Hepatocyte (in vitro differentiated cells): Measurements from ENCODE around the gene HID1. TPM values are rescaled to one million over a fixed set of nuclear protein-coding genes. Genes with fewer than 3 reads are reported as not detected.

Experiments used
- DNase-seq: peaks from one replicate; pipeline ENCODE4 v3.0.0-alpha.2; 2016; ENCODE audit warnings: low spot score
- H2AFZ ChIP-seq: fragments of 200-600 bp; sonication (generic); 2 replicates; pipeline ENCODE4 v1.6.0; 2016; ENCODE audit warnings: antibody characterized with exemption, mild to moderate bottlenecking
- H3K27ac ChIP-seq: fragments of 200-600 bp; sonication (generic); 2 replicates; pipeline ENCODE4 v1.5.1; 2016; ENCODE audit warnings: mild to moderate bottlenecking
- H3K27me3 ChIP-seq: fragments of 200-600 bp; sonication (generic); 2 replicates; pipeline ENCODE4 v1.6.1; 2016
- H3K36me3 ChIP-seq: fragments of 200-600 bp; sonication (generic); replicated peaks from 2 replicates; pipeline ENCODE4 v1.5.1; 2016; ENCODE audit warnings: low read depth; ENCODE audit not compliant: insufficient read depth
- H3K4me1 ChIP-seq: fragments of 200-600 bp; sonication (generic); 2 replicates; pipeline ENCODE4 v1.5.1; 2016; ENCODE audit warnings: mild to moderate bottlenecking, moderate library complexity; ENCODE audit not compliant: insufficient read depth
- H3K4me2 ChIP-seq: fragments of 200-600 bp; sonication (generic); 2 replicates; pipeline ENCODE4 v1.6.0; 2016
- H3K4me3 ChIP-seq: fragments of 200-600 bp; sonication (generic); 2 replicates; pipeline ENCODE4 v1.5.1; 2016; ENCODE audit warnings: mild to moderate bottlenecking
- H3K79me2 ChIP-seq: fragments of 200-600 bp; sonication (generic); 2 replicates; pipeline ENCODE4 v1.6.0; 2017; ENCODE audit warnings: mild to moderate bottlenecking
- H3K9me2 ChIP-seq: fragments of 200-600 bp; sonication (generic); replicated peaks from 2 replicates; pipeline ENCODE4 v1.6.0; 2017; ENCODE audit warnings: mild to moderate bottlenecking; ENCODE audit not compliant: insufficient read depth
- H3K9me3 ChIP-seq: fragments of 200-600 bp; sonication (generic); 2 replicates; pipeline ENCODE4 v1.5.1; 2016; ENCODE audit warnings: low read depth, mild to moderate bottlenecking
- H4K20me1 ChIP-seq: fragments of 200-600 bp; sonication (generic); 2 replicates; pipeline ENCODE4 v1.6.0; 2016; ENCODE audit warnings: mild to moderate bottlenecking; ENCODE audit not compliant: insufficient read depth, poor library complexity, severe bottlenecking
- EZH2 ChIP-seq: fragments of 200-600 bp; sonication (generic); IDR thresholded peaks from 2 replicates; pipeline ENCODE4 v1.6.1; 2016; ENCODE audit warnings: antibody characterized with exemption, mild to moderate bottlenecking, borderline replicate concordance
- EZH2phosphoT487 ChIP-seq: fragments of 200-600 bp; sonication (generic); IDR thresholded peaks from one replicate; pipeline ENCODE4 v1.6.1; 2018; ENCODE audit warnings: antibody characterized with exemption, mild to moderate bottlenecking, low read depth, moderate library complexity; ENCODE audit not compliant: unreplicated experiment, severe bottlenecking
- WGBS: methylation state at CpG from one replicate; pipeline ENCODE4 v1.1.6; 2016; ENCODE audit warnings: low lambda C conversion rate; ENCODE audit errors: missing lambda C conversion rate; 5-methylcytosine and 5-hydroxymethylcytosine counted together
- polyA plus RNA-seq: library from polyadenylated mRNA; unstranded; fragments of >200 nt; fragmentation: Nextera tagmentation; extraction: Ambion mirVana; gene quantifications from 2 replicates; pipeline ENCODE4 v1.2.1, GENCODE V29; 2016
- total RNA-seq: library from RNA; depleted of rRNA; stranded (reverse); fragments of >200 nt; gene quantifications from 2 replicates; pipeline ENCODE4 v1.2.3, GENCODE V29; 2014
- TF ChIP-seq, protein P1 (sequence below): fragments of 200-600 bp; sonication (generic); IDR thresholded peaks from 2 replicates; pipeline ENCODE4 v1.5.1; 2016; ENCODE audit warnings: antibody characterized with exemption, mild to moderate bottlenecking; ENCODE audit not compliant: poor library complexity

The HID1 gene
- total and polyA plus RNA-seq, 2 experiments from 2014 or later: 15.3 to 43.4 TPM

DNA sequence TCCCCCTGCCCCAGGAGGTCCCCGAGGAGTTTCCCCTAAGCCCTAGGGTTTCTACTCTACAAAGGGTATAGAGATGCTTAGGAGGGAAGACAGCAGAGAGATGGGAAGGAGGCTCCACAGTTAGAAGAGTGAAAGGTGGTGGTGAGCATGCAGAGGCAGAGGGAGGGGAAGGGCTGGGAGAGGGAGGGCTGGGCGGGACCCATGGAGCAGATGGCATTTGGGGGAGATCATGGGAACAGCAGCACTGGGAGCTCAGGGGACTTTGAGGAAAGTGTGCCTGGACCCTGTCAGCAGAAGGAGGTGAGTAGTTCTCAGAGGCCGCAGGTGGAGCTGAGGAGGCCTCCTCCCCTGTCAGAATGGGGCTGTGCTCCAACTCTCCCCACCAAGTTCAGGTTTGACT is 37.5 kb downstream of the HID1 start:
- Histone ChIP-seq H3K36me3 (no peaks in the 10 kb centered on the region), H3K27ac (no peak overlapping the region), H3K9me2 (no peaks in the 10 kb centered on the region), H3K79me2 (no peaks in the 10 kb centered on the region), H4K20me1 (no peaks in the 10 kb centered on the region), H3K4me1 (peaks cover 7% of the 10 kb centered on the region), H3K4me3 (no peak overlapping the region), H3K4me2 (no peak overlapping the region), H3K27me3 (peaks cover 64% of the 10 kb centered on the region), H2AFZ (no peak overlapping the region), H3K9me3 (no peaks in the 10 kb centered on the region)
- 51% methylated on average over 2 of the region's 3 CpGs for WGBS
- TF ChIP-seq EZH2 (no peak), EZH2phosphoT487 (no peak)
- TF ChIP-seq, protein P1, sequence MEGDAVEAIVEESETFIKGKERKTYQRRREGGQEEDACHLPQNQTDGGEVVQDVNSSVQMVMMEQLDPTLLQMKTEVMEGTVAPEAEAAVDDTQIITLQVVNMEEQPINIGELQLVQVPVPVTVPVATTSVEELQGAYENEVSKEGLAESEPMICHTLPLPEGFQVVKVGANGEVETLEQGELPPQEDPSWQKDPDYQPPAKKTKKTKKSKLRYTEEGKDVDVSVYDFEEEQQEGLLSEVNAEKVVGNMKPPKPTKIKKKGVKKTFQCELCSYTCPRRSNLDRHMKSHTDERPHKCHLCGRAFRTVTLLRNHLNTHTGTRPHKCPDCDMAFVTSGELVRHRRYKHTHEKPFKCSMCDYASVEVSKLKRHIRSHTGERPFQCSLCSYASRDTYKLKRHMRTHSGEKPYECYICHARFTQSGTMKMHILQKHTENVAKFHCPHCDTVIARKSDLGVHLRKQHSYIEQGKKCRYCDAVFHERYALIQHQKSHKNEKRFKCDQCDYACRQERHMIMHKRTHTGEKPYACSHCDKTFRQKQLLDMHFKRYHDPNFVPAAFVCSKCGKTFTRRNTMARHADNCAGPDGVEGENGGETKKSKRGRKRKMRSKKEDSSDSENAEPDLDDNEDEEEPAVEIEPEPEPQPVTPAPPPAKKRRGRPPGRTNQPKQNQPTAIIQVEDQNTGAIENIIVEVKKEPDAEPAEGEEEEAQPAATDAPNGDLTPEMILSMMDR: no peak
- DNase-seq: no peak

DNA sequence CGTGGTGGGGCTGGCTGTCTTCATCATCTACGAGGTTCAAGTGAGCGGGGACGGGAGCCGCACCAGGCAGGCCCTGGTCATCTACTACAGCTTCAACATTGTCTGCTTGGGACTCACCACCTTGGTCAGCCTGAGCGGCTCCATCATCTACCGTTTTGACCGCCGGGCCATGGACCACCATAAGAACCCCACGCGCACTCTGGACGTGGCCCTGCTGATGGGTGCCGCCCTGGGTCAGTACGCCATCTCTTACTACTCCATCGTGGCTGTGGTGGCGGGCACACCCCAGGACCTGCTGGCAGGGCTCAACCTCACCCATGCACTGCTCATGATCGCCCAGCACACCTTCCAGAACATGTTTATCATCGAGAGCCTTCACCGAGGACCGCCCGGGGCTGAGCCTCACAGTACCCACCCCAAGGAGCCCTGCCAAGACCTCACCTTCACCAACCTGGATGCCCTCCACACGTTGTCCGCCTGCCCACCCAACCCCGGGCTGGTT is 42.0 kb downstream of the HID1 start:
- no peak overlapping the region for H3K4me3 ChIP-seq
- no peak overlapping the region for H2AFZ ChIP-seq
- H3K9me3 ChIP-seq: no peaks in the 10 kb centered on the region
- no peaks in the 10 kb centered on the region for H3K9me2 ChIP-seq
- H3K27me3 ChIP-seq: peaks cover 64% of the 10 kb centered on the region
- DNase-seq: no peak
- no peaks in the 10 kb centered on the region for H3K36me3 ChIP-seq
- H4K20me1 ChIP-seq: no peaks in the 10 kb centered on the region
- peaks cover 1% of the 10 kb centered on the region for H3K4me1 ChIP-seq
- no peaks in the 10 kb centered on the region for H3K79me2 ChIP-seq
- WGBS: 89% methylated on average over 24 of the region's 24 CpGs
- TF ChIP-seq, protein P1: no peak
- no peak for TF ChIP-seq EZH2phosphoT487
- TF ChIP-seq EZH2: no peak
- H3K4me2 ChIP-seq: no peak overlapping the region
- no peak overlapping the region for H3K27ac ChIP-seq

DNA sequence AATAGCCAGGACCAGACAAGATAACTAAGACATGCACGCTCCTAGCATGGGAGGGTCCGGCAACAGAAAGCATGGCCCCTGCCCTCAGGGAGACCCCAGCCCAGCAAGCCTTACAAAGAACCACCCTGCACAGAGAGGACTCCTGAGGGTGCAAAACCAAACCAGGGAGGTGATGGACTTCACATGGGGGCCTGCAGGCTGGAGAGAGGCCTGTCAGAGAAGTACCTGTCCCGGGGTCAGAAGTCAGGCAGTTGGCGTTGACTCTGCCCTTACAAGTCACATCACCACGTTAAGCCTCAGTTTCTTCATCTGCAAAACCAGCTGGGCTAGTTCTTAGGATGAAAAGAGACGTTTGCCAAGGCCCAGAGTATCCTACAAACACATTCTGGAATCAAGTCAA is 43.8 kb downstream of the HID1 start:
- H2AFZ ChIP-seq: no peak overlapping the region
- no peak overlapping the region for H3K4me3 ChIP-seq
- no peak for DNase-seq
- no peaks in the 10 kb centered on the region for H3K36me3 ChIP-seq
- no peak overlapping the region for H3K4me2 ChIP-seq
- no peak for TF ChIP-seq EZH2phosphoT487
- TF ChIP-seq, protein P1: no peak
- no peak for TF ChIP-seq EZH2
- no peaks in the 10 kb centered on the region for H3K9me2 ChIP-seq
- H3K9me3 ChIP-seq: no peaks in the 10 kb centered on the region
- H3K79me2 ChIP-seq: no peaks in the 10 kb centered on the region
- no peaks in the 10 kb centered on the region for H4K20me1 ChIP-seq
- no peak overlapping the region for H3K27ac ChIP-seq
- peaks cover 66% of the 10 kb centered on the region for H3K27me3 ChIP-seq
- 69% methylated on average over 6 of the region's 6 CpGs for WGBS
- peaks cover 2% of the 10 kb centered on the region for H3K4me1 ChIP-seq

DNA sequence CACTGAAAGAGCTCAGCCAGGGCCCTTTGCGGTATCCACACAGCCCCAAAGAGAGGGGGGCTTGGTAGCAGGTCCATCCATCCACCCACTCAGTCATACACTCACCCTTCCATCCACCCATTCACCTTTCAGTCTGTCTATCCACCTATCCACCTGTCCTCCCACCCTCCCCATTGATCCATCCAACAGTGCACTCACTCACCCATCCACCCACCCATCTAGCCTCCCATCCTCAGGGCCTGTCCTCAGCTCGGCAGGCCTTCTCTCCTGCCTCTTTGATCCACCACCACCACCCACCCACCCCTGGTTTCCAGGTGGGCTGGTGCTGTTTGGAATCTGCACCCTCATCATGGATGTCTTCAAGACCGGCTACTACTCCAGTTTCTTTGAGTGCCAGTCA is 47.3 kb downstream of the HID1 start:
- TF ChIP-seq EZH2 (no peak), EZH2phosphoT487 (no peak)
- TF ChIP-seq, protein P1: no peak
- H3K27me3 ChIP-seq: peaks cover 60% of the 10 kb centered on the region
- no peaks in the 10 kb centered on the region for H3K36me3 ChIP-seq
- no peaks in the 10 kb centered on the region for H3K79me2 ChIP-seq
- no peaks in the 10 kb centered on the region for H3K9me3 ChIP-seq
- 85% methylated on average over 3 of the region's 3 CpGs for WGBS
- no peak overlapping the region for H3K4me3 ChIP-seq
- no peak overlapping the region for H2AFZ ChIP-seq
- no peak overlapping the region for H3K4me2 ChIP-seq
- no peaks in the 10 kb centered on the region for H3K9me2 ChIP-seq
- no peaks in the 10 kb centered on the region for H4K20me1 ChIP-seq
- peak; percentile 1 for DNase-seq
- peaks cover 20% of the 10 kb centered on the region for H3K4me1 ChIP-seq
- no peak overlapping the region for H3K27ac ChIP-seq
